Colonic mucosa (tissue), 4 donors: ENCODE measurements around the gene HSPA2. TPM values are rescaled to one million over a fixed set of nuclear protein-coding genes. Genes with fewer than 3 reads are reported as not detected.
A peak's percentile ranks its signal among the peaks of the same experiment; 100 is the strongest.

Experiments used
- DNase-seq: peaks from one replicate; pipeline ENCODE4 v3.0.0-alpha.2; 2020
- H3K27ac ChIP-seq: fragments of 200-600 bp; one replicate; pipeline ENCODE4 v1.8.0; 2021
- H3K27me3 ChIP-seq: fragments of 200-600 bp; one replicate; pipeline ENCODE4 v1.8.0; 2021
- H3K36me3 ChIP-seq: fragments of 200-600 bp; one replicate; pipeline ENCODE4 v1.8.0; 2021
- H3K4me1 ChIP-seq: fragments of 200-600 bp; one replicate; pipeline ENCODE4 v1.8.0; 2021; ENCODE audit warnings: mild to moderate bottlenecking
- H3K4me3 ChIP-seq: fragments of 200-600 bp; one replicate; pipeline ENCODE4 v1.8.0; 2021
- H3K9ac ChIP-seq, 2 donors: one replicate each; pipeline ENCODE4 v1.7.0; 2013; ENCODE audit warnings: control low read depth in 2 of 2, low read depth in 2 of 2, low read length in 2 of 2
- H3K9me3 ChIP-seq: fragments of 200-600 bp; one replicate; pipeline ENCODE4 v1.8.0; 2021
- CTCF ChIP-seq: fragments of 200-600 bp; IDR thresholded peaks from one replicate; pipeline ENCODE4 v1.8.0; 2022; ENCODE audit warnings: antibody characterized with exemption, mild to moderate bottlenecking
- intact Hi-C: fragments of 100-400 bp; cut with DNase I; formaldehyde crosslinking; loops from one replicate; pipeline ENCODE4 v1.14.1; 2022
- total RNA-seq, 2 donors: library from RNA; stranded (reverse); fragmentation: NEBNext Ultra II Directional in 1 of 2; extraction: Animal tissue kit (Norgen Biotek cat#: 25700) in 1 of 2; gene quantifications; one replicate each; pipeline ENCODE4 v1.2.1, GENCODE V29; 2021
- donor health status: healthy.
- donor health status: DM: no; HTN: no; CAD: no.
- donor health status: DM: no; HTN: no; CAD: no.

HSPA2 gene
- total RNA-seq, 2 donors from 2014 or later, result 21.6 to 66.1 TPM

DNA sequence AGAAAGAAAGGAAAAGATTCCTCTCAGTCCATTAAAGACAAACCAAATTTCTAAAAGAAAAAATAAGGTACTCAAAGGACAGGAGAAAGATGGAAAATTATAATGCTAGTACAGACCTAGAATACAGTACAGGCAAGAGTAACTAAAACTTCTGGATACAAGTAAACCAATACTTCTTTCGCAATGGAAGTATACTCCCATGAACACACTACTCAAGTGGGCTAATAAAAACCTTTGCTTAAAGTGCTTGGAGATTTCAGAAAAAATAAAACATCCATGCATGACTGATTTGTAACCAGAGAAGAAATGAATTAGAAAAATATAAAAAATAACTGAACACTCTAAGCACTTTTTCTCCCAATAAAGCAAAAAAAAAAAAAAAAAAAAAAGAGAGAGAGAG, 40.5 kb upstream of the HSPA2 start:
- intact Hi-C loops, result no loop called here
- no peaks in the 10 kb centered on the region for H3K36me3 ChIP-seq
- DNase-seq, result no peak
- no peak overlapping the region for H3K27ac ChIP-seq
- peaks cover 16% of the 10 kb centered on the region for H3K4me1 ChIP-seq
- no peak overlapping the region for H3K4me3 ChIP-seq
- H3K27me3 ChIP-seq, result no peaks in the 10 kb centered on the region
- no peaks in the 10 kb centered on the region for H3K9me3 ChIP-seq
- H3K9ac ChIP-seq, result no peak overlapping the region
- no peak for TF ChIP-seq CTCF

GRCh38 chr14:64501411-64502171, 39.0 kb upstream of the HSPA2 start:
- Histone ChIP-seq H3K27ac (peak overlapping the region; percentile 100), H3K4me3 (peak overlapping the region; percentile 5), H3K4me1 (peaks cover 23% of the 10 kb centered on the region), H3K36me3 (no peaks in the 10 kb centered on the region), H3K9ac (peak overlapping the region; percentile 97 to 100), H3K9me3 (no peaks in the 10 kb centered on the region), H3K27me3 (no peaks in the 10 kb centered on the region)
- TF ChIP-seq CTCF, result no peak
- peak; percentile 72 for DNase-seq
- intact Hi-C loops, result no loop called here

GRCh38 chr14:64502456-64502855, 38.1 kb upstream of the HSPA2 start:
- Histone ChIP-seq H3K9ac (peak overlapping the region; percentile 97 to 100), H3K36me3 (no peaks in the 10 kb centered on the region), H3K27me3 (no peaks in the 10 kb centered on the region), H3K27ac (peak overlapping the region; percentile 100), H3K9me3 (no peaks in the 10 kb centered on the region), H3K4me1 (peaks cover 32% of the 10 kb centered on the region), H3K4me3 (peak overlapping the region; percentile 78)
- peak; percentile 28 for DNase-seq
- intact Hi-C loops, result no loop called here
- no peak for TF ChIP-seq CTCF

GRCh38 chr14:64502887-64503433, 37.6 kb upstream of the HSPA2 start:
- intact Hi-C loops, result no loop called here
- peaks cover 33% of the 10 kb centered on the region for H3K4me1 ChIP-seq
- H3K27ac ChIP-seq, result peak overlapping the region; percentile 100
- peak; percentile 56 for DNase-seq
- H3K9me3 ChIP-seq, result no peaks in the 10 kb centered on the region
- peak overlapping the region; percentile 78 for H3K4me3 ChIP-seq
- H3K36me3 ChIP-seq, result no peaks in the 10 kb centered on the region
- peak overlapping the region; percentile 97 to 100 for H3K9ac ChIP-seq
- TF ChIP-seq CTCF, result no peak
- no peaks in the 10 kb centered on the region for H3K27me3 ChIP-seq

GRCh38 chr14:64503434-64504309, 36.9 kb upstream of the HSPA2 start, which contains the start of gene ZBTB25:
TSS of gene ZBTB25 (minus strand) at chr14:64503838. CDS start at chr14:64490533, 13,305 bp downstream.
- H3K4me3 ChIP-seq, result peak within 1 kb of the TSS; percentile 78
- intact Hi-C loops, result no loop called here
- DNase-seq, result peak; percentile 87

More at GRCh38 chr14:64503434-64504309, 36.9 kb upstream of the HSPA2 start, which contains the start of gene ZBTB25:
- Histone ChIP-seq H3K9ac (peak within 1 kb of the TSS; percentile 97 to 100), H3K27me3 (no peaks in the 10 kb centered on the region), H3K9me3 (no peaks in the 10 kb centered on the region), H3K4me1 (peaks cover 35% of the 10 kb centered on the region), H3K36me3 (no peaks in the 10 kb centered on the region), H3K27ac (peak within 1 kb of the TSS; percentile 100)
- no peak for TF ChIP-seq CTCF
